ENCODE results near the gene MCC.
A peak's percentile ranks its signal among the peaks of the same experiment; 100 is the strongest.

The MCC gene

GRCh38 chr5:113219695-113220094, 268.6 kb downstream of the MCC start:
- DNase-seq (ENCODE audit: low read depth): no peak
- H3K4me3 ChIP-seq (ENCODE audit: low read depth, low read length): no peak overlapping the region

DNA sequence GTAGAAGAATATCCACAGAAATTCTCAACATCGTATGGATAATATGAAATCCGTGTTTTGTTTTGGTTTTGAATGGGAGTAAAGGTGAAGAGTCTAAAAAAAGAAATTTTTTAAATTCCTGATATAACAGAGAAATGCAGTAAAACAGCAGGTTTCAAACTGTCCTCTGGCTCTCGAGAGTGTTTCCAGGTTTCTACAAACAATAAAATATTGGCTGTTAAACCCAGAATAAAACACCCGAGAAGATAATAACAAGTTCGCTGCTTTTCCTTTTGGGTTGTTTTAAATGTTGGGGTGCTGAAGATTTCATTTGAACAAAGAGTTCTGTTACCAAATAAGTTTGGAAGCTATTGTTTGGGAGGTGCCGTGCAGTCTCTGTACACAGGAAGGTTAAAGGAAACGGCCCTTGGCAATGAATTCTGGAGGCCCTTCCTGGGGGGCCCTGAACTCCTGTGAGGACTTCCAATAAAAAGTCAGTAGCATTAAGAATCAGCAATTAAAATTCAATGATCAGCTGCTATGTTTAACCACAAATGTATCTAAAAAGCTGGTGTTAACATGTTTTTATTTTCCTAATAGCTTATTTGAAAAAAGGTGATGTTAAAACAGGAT, 269.2 kb downstream of the MCC start:
- DNase-seq (ENCODE audit: low read depth): no peak

DNA sequence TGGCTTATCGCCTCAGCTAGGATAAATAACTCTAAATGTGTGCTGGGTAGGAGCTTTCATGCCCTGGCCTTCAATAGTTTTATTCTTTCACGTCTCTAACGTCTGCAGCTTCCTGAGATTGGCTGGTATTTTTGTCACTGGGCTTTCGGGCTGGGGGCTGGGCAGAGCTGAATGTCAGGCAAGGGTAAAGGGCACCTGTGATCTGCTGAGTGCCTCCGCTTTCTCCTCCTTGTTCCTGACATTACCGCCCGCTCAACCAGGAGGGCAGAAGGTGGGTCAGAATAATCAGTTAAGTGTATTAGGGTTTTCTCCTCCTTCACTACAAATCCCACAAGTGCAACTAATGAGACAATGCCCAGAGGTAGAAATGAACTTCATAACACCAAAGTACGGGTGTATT, 270.1 kb downstream of the MCC start:
- no peak overlapping the region for H3K4me3 ChIP-seq (ENCODE audit: low read depth, low read length)
- no peak for DNase-seq (ENCODE audit: low read depth)

More for the DNA sequence above, 269.2 kb downstream of the MCC start:
- no peak overlapping the region for H3K4me3 ChIP-seq (ENCODE audit: low read depth, low read length)

DNA sequence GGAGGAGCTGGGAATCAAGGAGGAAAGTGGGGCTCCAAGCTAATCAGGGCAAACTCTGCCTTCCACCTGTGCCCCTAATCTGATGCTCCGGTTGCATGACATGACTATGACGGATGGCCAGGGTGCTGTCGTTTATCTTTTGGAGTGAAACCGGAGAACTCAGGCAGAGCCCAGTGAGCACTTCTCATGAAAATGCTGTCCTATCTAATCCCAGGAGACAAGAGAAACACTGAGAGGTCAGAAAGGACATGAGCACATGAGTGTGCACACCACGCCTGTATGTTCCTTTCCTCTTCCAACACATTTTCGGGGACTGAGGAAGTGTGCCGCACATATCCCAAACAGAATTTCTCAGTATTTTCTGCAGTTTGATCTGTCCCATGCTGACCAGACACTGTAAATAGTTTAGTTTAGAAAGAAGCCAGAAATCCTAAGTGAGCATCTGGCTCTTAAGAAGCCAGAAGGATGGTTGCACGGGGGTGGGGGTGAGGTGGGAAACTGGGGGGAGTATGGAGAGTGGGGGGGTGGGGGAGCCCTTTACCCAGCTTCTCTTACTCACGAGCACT, 270.6 kb downstream of the MCC start:
- DNase-seq (ENCODE audit: low read depth): no peak
- H3K4me3 ChIP-seq (ENCODE audit: low read depth, low read length): no peak overlapping the region

DNA sequence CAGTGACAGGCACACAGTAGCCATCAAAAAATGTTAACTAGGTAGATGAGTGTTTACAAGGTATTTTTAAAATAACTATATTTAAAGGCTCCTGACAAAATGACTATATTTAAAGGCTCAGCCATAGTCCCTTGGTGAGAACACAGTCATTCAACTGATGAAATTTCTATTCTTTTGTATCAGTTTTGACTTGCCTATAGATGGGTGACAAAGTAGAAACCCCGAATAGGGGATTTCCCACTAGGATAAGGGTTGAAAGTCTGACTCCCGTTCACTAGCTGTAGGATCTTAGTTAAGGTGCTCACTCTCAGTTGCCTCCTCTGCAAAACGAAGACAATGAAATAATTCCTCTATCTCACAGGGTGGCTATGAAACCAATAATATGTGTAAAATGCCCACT, 271.7 kb downstream of the MCC start:
- no peak for DNase-seq (ENCODE audit: low read depth)
- H3K4me3 ChIP-seq (ENCODE audit: low read depth, low read length): no peak overlapping the region

DNA sequence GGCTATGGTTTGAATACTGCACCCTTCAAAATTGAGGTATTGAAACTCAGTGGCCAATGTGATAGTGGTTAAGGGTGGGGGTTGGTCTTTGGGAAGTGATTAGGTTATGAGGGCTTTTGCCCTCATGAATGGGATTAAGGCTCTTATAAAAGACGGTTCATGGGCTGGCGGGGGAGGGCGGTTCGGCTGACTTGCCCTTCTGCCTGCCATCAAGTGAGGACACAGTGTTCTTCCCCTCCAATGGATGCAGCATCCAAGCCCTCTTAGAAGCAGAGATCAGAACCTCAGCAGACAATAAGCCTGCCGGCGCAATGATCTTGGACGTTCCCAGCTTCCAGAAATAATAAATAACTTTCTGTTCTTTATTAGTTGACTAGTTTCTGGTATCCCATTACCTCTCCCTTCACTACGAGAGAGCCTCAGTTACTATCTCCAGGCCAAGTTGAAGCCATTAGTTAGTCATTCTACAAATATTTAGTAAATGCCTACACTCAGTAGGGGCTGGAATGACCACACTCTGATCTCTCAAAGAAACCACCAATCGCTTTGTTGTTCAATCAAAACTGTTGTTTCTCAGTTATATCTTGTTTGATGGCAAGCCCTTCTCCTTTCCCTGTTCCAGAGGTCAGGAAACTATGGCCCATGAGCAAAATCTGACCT, 272.7 kb downstream of the MCC start:
- no peak for DNase-seq (ENCODE audit: low read depth)
- H3K4me3 ChIP-seq (ENCODE audit: low read depth, low read length): no peak overlapping the region

- DNase-seq (ENCODE audit: low read depth): no peak
- no peak overlapping the region for H3K4me3 ChIP-seq (ENCODE audit: low read depth, low read length)
These were observed 273.5 kb downstream of the MCC start for GRCh38 chr5:113214606-113215323.

DNA sequence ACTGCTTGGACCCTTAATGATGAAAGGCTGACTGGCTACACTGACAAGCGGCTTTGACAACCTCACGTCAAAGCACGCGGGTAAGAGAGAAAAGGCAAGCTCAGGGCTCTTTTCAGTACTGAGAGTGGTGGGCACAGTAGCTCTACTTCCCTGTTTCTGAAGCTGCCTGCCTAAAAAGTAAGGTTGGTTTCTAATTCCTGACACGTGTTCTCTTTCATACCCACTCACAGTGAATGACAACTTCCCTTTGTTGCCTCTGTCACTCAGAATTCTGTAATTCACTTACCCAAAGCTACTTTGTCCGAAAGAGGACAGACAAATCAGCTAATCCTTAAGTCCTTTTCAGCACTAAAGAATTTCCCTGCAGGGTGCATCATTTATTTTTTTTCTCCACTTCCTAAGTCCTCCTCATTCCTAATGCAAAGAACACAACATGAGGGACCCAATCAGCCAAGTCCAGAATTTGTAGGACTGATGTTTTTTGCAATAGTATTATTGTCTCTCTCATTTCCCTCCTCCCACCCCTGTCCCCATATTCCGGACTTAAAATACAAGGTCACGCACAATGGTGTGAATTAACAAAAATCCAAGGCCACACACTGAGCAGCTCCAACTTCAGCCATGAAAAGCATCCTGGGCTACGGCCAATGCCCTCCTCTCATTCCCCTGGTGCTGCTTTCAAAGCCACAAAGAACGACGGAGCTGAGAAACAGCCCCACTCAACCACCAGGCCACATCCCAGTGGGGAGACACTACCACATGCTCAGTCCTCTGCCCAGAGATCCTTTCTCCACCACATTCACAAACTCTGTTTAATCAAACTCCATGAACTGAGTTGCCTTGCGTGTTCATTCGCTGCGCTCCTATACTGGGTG, 274.5 kb downstream of the MCC start:
- DNase-seq (ENCODE audit: low read depth): no peak
- H3K4me3 ChIP-seq (ENCODE audit: low read depth, low read length): no peak overlapping the region

- DNase-seq (ENCODE audit: low read depth): peak; percentile 66
- no peak overlapping the region for H3K4me3 ChIP-seq (ENCODE audit: low read depth, low read length)
These were observed 275.9 kb downstream of the MCC start for GRCh38 chr5:113212244-113212920.

DNA sequence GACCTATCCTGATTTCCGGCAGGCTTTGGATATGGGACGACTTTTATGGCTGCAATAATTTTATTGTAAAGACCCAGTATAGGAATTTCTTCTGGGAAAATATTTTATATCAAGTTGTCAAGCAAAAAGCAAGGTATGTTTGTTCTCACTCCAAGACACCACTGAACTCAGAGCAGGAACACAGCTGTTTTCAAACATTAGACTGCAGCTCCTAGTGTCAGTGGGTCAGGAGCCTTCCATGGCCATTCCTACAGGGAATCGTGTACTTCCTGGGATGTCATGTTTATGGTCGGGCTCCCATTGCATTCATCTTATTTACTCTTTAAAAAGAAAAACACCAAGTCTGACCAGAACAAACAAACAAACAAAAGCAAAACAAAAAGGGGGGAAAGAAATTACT, 278.8 kb downstream of the MCC start:
- no peak overlapping the region for H3K4me3 ChIP-seq (ENCODE audit: low read depth, low read length)
- no peak for DNase-seq (ENCODE audit: low read depth)

DNA sequence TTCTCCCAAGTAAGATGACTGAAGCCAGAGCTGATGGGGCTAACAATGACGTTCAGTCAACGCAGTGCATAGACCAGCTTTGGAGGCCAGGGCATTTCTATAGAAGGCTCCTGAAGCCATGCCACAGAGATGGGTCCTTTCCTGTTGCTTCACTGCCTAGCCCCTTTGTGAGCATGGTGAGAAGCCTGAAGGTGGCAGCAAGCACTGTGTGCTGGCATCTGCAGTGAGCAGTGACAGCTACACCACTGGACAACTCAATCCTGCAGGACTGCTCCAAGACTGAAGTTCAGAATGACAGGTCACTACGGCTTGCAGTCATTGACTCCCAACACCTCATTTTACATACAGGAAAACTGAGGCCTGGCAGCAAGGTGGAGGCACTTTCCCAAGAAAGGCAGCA, 282.4 kb downstream of the MCC start:
- H3K4me3 ChIP-seq (ENCODE audit: low read depth, low read length): no peak overlapping the region
- DNase-seq (ENCODE audit: low read depth): no peak

DNA sequence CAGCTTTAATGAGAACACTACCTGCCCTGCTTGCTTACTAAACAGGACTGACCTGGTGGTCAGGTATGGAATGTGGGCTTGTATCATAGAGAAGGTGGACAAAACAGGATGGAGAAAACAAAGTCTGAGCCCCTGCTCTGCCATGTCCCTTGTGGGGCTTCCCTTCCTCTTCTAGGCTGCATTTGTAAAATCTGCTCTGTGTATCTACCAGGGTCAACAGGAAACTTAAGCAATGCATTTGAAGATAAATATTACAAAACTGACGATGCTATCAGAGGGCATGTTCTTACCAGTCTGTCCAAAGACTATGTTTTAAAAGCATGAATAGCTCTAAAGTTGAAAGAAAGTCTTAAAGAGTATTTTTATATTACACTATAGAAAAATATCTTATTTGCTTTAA, 282.9 kb downstream of the MCC start:
- no peak for DNase-seq (ENCODE audit: low read depth)
- H3K4me3 ChIP-seq (ENCODE audit: low read depth, low read length): no peak overlapping the region

- H3K4me3 ChIP-seq (ENCODE audit: low read depth, low read length): no peak overlapping the region
- DNase-seq (ENCODE audit: low read depth): no peak
These were observed 283.6 kb downstream of the MCC start for GRCh38 chr5:113204525-113205161.

- no peak overlapping the region for H3K4me3 ChIP-seq (ENCODE audit: low read depth, low read length)
- no peak for DNase-seq (ENCODE audit: low read depth)
These were observed 284.3 kb downstream of the MCC start for GRCh38 chr5:113203916-113204315.

GRCh38 chr5:113202746-113203716, 285.2 kb downstream of the MCC start:
- no peak for DNase-seq (ENCODE audit: low read depth)
- no peak overlapping the region for H3K4me3 ChIP-seq (ENCODE audit: low read depth, low read length)

DNA sequence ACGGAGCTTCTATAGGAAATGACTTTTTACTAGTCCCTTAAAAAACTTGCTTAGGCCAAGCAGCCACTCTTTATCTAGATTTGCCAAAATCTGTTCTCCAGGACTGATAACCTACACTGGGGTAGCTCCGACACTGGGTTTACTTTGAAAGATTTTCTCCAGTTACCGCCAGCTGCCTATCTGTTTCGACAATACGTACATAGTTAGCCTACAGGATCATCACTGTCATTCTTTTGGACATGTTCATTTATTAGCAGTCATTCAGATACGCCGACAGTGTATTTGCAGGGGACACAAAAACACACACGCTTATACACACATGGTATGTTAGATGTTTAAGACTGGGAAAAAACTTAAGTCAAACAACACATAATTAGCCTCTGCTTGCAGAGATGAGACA, 286.0 kb downstream of the MCC start:
- DNase-seq (ENCODE audit: low read depth): no peak
- H3K4me3 ChIP-seq (ENCODE audit: low read depth, low read length): no peak overlapping the region

DNA sequence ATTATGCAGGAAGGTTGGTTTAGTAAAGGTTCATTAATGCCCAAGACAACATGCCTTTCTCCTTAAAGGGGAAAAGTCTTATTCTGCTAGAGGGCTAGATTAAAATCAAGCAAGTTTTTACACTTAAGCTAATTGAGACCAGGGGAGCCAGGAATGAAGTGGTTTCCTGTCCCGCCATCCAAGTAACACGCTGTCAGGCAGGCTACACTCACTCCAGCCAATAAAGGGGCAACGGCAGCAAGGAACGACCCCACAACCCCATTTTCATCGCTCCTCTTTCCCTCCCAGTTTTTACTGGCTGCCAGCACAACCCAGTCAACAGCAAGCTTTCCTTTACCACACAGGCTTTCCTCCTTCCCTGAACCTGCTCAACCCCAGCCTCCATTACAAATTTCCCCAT, 286.5 kb downstream of the MCC start:
- H3K4me3 ChIP-seq (ENCODE audit: low read depth, low read length): no peak overlapping the region
- no peak for DNase-seq (ENCODE audit: low read depth)
